ENCODE measurements around the gene ERLIN1.
"Not testable (repeated sequence)": the region's sequence is repeated elsewhere in the genome, so short reads cannot be mapped to it uniquely, and the experiment has no call there.

The ERLIN1 gene

DNA sequence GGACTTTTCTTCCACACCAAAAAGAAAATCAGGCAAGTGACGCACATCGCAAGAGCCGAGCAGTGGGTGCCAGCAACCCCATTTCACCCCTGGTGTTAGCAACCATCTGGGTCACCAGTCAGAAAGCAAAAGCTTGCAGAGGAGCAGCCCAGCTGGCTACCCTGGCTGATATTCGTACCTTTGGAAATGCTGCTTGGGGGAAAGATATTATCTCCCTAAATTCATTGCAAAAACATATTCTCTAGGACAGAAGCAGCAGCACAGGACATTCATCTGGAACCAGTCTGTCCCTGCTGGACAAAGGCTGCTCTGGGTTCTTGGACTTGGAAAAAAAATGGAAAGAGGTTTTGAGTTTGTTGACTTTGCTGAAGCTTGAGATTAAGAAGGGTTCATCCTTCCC lies 45.8 kb downstream of the ERLIN1 start:
- H3K4me1 ChIP-seq (ENCODE audit: control insufficient read depth, insufficient read depth, low read length, poor library complexity, severe bottlenecking) = no peaks in the 10 kb centered on the region
- no peak overlapping the region for H3K27ac ChIP-seq (ENCODE audit: insufficient read depth, low read length, poor library complexity, severe bottlenecking)
- H3K9me3 ChIP-seq (ENCODE audit: control insufficient read depth, low read length) = no peaks in the 10 kb centered on the region
- no peaks in the 10 kb centered on the region for H3K36me3 ChIP-seq (ENCODE audit: control insufficient read depth, insufficient read depth, low read length)
- no peak for DNase-seq
- no peaks in the 10 kb centered on the region for H3K27me3 ChIP-seq (replicated peaks; ENCODE audit: control insufficient read depth, insufficient read depth, low read length, poor library complexity, severe bottlenecking)
- H3K4me3 ChIP-seq (ENCODE audit: insufficient read depth, low read depth, low read length, poor library complexity, severe bottlenecking) = no peak overlapping the region

DNA sequence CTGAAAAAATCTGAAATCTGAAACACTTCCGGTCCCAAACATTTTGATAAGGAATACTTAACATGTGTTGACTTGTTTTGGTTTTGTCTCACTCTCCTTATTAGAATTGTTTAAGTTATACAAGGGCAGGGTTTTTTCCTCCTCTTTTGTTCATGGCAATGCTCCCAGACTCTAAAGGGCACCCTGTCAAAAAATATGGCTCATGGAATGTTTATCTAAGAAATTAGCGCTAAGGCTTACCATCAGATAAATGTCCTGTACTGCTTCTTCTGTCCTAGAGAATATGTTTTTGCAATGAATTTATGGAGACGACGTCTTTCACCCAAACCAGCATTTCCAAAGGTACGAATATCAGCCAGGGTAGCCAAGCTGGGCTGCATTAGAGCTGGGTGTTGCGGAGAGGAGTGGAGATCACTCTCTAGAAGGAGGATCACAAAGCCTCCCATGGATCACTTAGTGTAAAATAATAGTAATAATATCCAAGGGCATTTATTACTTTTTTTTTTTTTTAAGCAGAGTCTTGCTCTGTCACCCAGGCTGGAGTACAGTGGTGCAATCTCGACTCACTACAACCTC lies 46.8 kb downstream of the ERLIN1 start:
- no peak overlapping the region for H3K4me3 ChIP-seq (ENCODE audit: insufficient read depth, low read depth, low read length, poor library complexity, severe bottlenecking)
- no peaks in the 10 kb centered on the region for H3K4me1 ChIP-seq (ENCODE audit: control insufficient read depth, insufficient read depth, low read length, poor library complexity, severe bottlenecking)
- H3K36me3 ChIP-seq (ENCODE audit: control insufficient read depth, insufficient read depth, low read length) = no peaks in the 10 kb centered on the region
- DNase-seq = no peak
- H3K9me3 ChIP-seq (ENCODE audit: control insufficient read depth, low read length) = no peaks in the 10 kb centered on the region
- H3K27ac ChIP-seq (ENCODE audit: insufficient read depth, low read length, poor library complexity, severe bottlenecking) = no peak overlapping the region
- H3K27me3 ChIP-seq (replicated peaks; ENCODE audit: control insufficient read depth, insufficient read depth, low read length, poor library complexity, severe bottlenecking) = no peaks in the 10 kb centered on the region

DNA sequence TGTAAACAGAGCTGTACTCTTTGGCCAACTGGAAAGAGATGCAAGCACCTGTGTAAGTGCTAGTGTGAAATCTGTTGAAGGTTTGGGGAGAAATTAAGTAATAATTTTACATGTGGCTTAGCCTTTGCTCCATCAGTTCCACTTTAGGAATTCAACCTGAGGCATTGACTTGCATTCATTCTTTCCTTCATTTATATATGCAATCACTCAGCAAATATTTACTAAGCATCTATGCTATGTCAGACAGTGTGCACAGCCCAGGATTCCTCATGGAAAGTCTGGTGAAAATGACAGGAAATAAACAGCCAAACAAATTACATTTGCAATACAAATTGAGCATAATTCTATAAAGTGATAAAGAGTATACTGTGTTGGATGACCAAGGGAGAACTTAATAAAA lies 50.3 kb downstream of the ERLIN1 start:
- H3K4me3 ChIP-seq (ENCODE audit: insufficient read depth, low read depth, low read length, poor library complexity, severe bottlenecking) = no peak overlapping the region
- H3K27ac ChIP-seq (ENCODE audit: insufficient read depth, low read length, poor library complexity, severe bottlenecking) = no peak overlapping the region
- DNase-seq = no peak
- H3K36me3 ChIP-seq (ENCODE audit: control insufficient read depth, insufficient read depth, low read length) = no peaks in the 10 kb centered on the region
- no peaks in the 10 kb centered on the region for H3K27me3 ChIP-seq (replicated peaks; ENCODE audit: control insufficient read depth, insufficient read depth, low read length, poor library complexity, severe bottlenecking)
- H3K4me1 ChIP-seq (ENCODE audit: control insufficient read depth, insufficient read depth, low read length, poor library complexity, severe bottlenecking) = no peaks in the 10 kb centered on the region
- H3K9me3 ChIP-seq (ENCODE audit: control insufficient read depth, low read length) = no peaks in the 10 kb centered on the region

DNA sequence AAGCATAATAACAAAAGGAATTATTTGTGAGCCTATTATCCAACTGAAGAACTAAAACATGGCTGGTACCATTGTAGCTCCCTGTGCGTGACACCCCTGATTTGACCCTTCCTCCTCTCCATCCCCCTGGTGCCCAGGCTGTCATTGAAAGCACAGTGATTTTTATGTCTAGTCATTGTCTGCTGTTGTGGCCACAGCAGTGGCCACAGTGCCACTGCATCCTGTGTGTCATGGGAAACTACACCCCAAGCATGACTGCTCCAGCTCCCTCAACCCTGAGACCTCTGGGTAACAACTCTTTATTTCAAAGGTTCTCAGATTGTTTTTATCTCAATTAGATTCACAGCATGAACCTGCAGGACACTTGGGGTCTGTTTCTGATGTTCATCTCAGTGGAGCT lies 52.0 kb downstream of the ERLIN1 start:
- no peaks in the 10 kb centered on the region for H3K9me3 ChIP-seq (ENCODE audit: control insufficient read depth, low read length)
- no peaks in the 10 kb centered on the region for H3K4me1 ChIP-seq (ENCODE audit: control insufficient read depth, insufficient read depth, low read length, poor library complexity, severe bottlenecking)
- H3K27ac ChIP-seq (ENCODE audit: insufficient read depth, low read length, poor library complexity, severe bottlenecking) = no peak overlapping the region
- DNase-seq = no peak
- no peaks in the 10 kb centered on the region for H3K27me3 ChIP-seq (replicated peaks; ENCODE audit: control insufficient read depth, insufficient read depth, low read length, poor library complexity, severe bottlenecking)
- H3K36me3 ChIP-seq (ENCODE audit: control insufficient read depth, insufficient read depth, low read length) = no peaks in the 10 kb centered on the region
- H3K4me3 ChIP-seq (ENCODE audit: insufficient read depth, low read depth, low read length, poor library complexity, severe bottlenecking) = no peak overlapping the region

DNA sequence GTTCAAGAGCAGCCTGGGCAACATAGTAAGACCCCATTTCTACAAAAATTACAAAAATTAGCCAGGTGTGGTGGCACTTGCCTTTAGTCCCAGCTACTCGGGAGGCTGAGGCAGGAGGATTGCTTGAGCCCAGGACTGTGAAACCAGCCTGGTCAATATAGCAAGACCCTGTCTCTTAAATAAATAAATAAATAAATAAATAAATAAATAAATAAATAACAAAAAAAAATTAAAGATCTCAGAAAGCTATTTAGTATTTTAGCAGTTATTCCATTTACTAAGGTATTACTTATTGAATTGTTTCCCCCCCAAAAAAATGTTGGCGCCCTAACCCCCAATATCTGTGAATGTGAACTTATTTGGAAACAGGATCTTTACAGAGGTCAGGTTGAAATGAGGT lies 53.4 kb downstream of the ERLIN1 start:
- no peak overlapping the region for H3K27ac ChIP-seq (ENCODE audit: insufficient read depth, low read length, poor library complexity, severe bottlenecking)
- H3K4me3 ChIP-seq (ENCODE audit: insufficient read depth, low read depth, low read length, poor library complexity, severe bottlenecking) = no peak overlapping the region
- H3K27me3 ChIP-seq (replicated peaks; ENCODE audit: control insufficient read depth, insufficient read depth, low read length, poor library complexity, severe bottlenecking) = no peaks in the 10 kb centered on the region
- H3K36me3 ChIP-seq (ENCODE audit: control insufficient read depth, insufficient read depth, low read length) = no peaks in the 10 kb centered on the region
- H3K9me3 ChIP-seq (ENCODE audit: control insufficient read depth, low read length) = no peaks in the 10 kb centered on the region
- no peak for DNase-seq
- H3K4me1 ChIP-seq (ENCODE audit: control insufficient read depth, insufficient read depth, low read length, poor library complexity, severe bottlenecking) = no peaks in the 10 kb centered on the region

DNA sequence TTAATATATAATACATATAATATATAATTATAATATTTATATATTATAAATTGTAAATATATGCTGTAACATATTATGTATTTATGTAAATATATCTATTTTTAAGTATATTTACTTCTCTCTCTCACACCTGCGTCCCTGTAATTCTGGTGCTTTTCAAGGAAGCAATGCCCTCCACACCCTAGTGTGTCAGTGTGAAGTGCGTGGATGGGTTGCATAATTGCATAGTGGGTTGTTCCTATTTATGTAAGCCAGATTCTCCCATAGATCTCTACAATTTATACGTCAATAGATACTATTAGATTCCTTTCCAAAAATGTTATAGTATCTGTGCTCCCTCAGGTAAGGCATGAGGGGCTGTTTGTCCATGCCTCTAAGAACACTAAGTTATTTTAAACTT lies 54.3 kb downstream of the ERLIN1 start:
- no peaks in the 10 kb centered on the region for H3K27me3 ChIP-seq (replicated peaks; ENCODE audit: control insufficient read depth, insufficient read depth, low read length, poor library complexity, severe bottlenecking)
- no peak overlapping the region for H3K27ac ChIP-seq (ENCODE audit: insufficient read depth, low read length, poor library complexity, severe bottlenecking)
- no peak for DNase-seq

DNA sequence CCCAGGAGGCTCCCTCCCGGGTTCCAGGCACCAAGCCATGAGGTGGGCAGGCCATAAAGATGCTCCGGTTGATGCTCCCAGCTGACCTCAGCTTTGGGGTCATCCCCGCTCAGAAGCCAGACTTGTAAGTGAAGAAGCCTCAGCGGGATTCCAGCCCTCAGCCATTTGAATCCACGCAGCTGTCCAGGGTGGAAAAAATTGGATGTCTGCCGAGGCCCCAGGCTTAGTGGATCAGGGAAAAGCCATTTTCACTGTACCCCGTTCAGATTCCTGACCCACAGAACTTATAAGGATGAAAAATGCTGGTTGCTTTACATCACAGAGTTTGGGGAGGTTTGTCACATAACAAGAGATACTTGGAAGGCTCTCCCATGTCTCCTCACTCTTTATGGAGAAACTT lies 55.0 kb downstream of the ERLIN1 start:
- Histone ChIP-seq H3K36me3 (ENCODE audit: control insufficient read depth, insufficient read depth, low read length) (no peaks in the 10 kb centered on the region), H3K27ac (ENCODE audit: insufficient read depth, low read length, poor library complexity, severe bottlenecking) (no peak overlapping the region), H3K27me3 (replicated peaks; ENCODE audit: control insufficient read depth, insufficient read depth, low read length, poor library complexity, severe bottlenecking) (no peaks in the 10 kb centered on the region), H3K4me1 (ENCODE audit: control insufficient read depth, insufficient read depth, low read length, poor library complexity, severe bottlenecking) (no peaks in the 10 kb centered on the region), H3K4me3 (ENCODE audit: insufficient read depth, low read depth, low read length, poor library complexity, severe bottlenecking) (no peak overlapping the region), H3K9me3 (ENCODE audit: control insufficient read depth, low read length) (no peaks in the 10 kb centered on the region)
- no peak for DNase-seq

More for the DNA sequence above, 54.3 kb downstream of the ERLIN1 start:
- Histone ChIP-seq H3K36me3 (ENCODE audit: control insufficient read depth, insufficient read depth, low read length) (no peaks in the 10 kb centered on the region), H3K4me3 (ENCODE audit: insufficient read depth, low read depth, low read length, poor library complexity, severe bottlenecking) (no peak overlapping the region), H3K9me3 (ENCODE audit: control insufficient read depth, low read length) (no peaks in the 10 kb centered on the region), H3K4me1 (ENCODE audit: control insufficient read depth, insufficient read depth, low read length, poor library complexity, severe bottlenecking) (no peaks in the 10 kb centered on the region)

DNA sequence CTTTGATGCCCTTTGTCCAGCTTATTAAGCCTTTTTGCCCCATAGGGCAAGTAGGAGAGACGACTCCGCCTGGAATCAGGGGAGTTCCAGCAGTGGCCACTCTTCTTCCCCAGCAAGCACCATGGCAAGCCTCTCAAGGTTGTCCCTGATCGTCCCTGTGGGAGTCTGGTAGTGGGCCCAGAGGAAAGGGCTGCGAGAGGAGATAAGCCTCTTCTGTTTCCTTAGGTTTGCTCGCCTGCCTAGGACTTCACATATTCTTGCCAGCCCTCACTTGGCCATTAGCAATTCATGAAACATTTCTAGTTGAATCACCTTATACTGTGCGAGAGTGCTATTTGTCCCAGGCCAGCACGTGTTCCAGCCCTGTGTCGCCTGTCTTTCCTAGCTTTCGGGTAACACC lies 56.4 kb downstream of the ERLIN1 start:
- H3K27me3 ChIP-seq (replicated peaks; ENCODE audit: control insufficient read depth, insufficient read depth, low read length, poor library complexity, severe bottlenecking) = no peaks in the 10 kb centered on the region
- H3K9me3 ChIP-seq (ENCODE audit: control insufficient read depth, low read length) = no peaks in the 10 kb centered on the region
- no peaks in the 10 kb centered on the region for H3K36me3 ChIP-seq (ENCODE audit: control insufficient read depth, insufficient read depth, low read length)
- no peak for DNase-seq
- no peak overlapping the region for H3K4me3 ChIP-seq (ENCODE audit: insufficient read depth, low read depth, low read length, poor library complexity, severe bottlenecking)
- H3K4me1 ChIP-seq (ENCODE audit: control insufficient read depth, insufficient read depth, low read length, poor library complexity, severe bottlenecking) = no peaks in the 10 kb centered on the region
- H3K27ac ChIP-seq (ENCODE audit: insufficient read depth, low read length, poor library complexity, severe bottlenecking) = no peak overlapping the region

DNA sequence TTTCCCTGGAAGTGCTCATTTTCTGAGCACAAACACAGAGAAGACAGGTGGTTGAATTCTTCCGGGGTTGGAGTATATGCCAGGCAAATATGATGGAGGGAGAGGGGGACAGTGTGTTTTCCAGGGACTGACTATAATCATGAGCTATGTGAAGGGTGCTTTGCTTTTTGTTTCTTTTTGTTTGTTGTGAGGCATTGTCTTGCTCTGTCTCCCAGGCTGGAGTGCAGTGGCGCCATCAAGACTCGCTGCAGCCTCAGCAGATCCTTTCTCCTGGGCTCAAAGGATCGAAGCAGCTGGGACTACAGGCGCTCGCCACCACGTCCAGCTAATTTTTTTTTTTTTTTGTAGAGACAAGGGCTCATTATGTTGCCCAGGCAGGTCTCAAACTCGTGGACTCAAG lies 56.9 kb downstream of the ERLIN1 start:
- H3K4me1 ChIP-seq (ENCODE audit: control insufficient read depth, insufficient read depth, low read length, poor library complexity, severe bottlenecking) = no peaks in the 10 kb centered on the region
- no peak overlapping the region for H3K27ac ChIP-seq (ENCODE audit: insufficient read depth, low read length, poor library complexity, severe bottlenecking)
- no peak for DNase-seq
- H3K36me3 ChIP-seq (ENCODE audit: control insufficient read depth, insufficient read depth, low read length) = no peaks in the 10 kb centered on the region
- H3K27me3 ChIP-seq (replicated peaks; ENCODE audit: control insufficient read depth, insufficient read depth, low read length, poor library complexity, severe bottlenecking) = no peaks in the 10 kb centered on the region
- H3K4me3 ChIP-seq (ENCODE audit: insufficient read depth, low read depth, low read length, poor library complexity, severe bottlenecking) = no peak overlapping the region
- H3K9me3 ChIP-seq (ENCODE audit: control insufficient read depth, low read length) = no peaks in the 10 kb centered on the region

DNA sequence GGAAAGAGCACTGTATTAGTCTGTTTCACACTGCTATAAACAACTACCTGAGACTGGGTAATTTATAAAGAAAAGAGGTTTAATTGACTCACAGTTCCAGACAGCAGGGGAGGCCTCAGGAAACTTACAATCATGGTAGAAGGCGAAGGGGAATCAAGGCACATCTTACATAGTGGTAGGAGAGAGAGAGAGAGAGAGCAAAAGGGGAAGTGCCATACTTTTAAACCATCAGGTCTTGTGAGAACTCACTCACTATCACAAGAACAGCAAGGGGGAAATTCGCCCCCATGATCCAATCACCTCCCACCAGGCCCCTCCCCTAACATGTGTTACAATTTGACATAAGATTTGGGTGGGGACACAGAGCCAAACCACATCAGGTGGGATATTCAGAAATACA lies 60.5 kb downstream of the ERLIN1 start:
- H3K27ac ChIP-seq (ENCODE audit: insufficient read depth, low read length, poor library complexity, severe bottlenecking); H3K4me3 ChIP-seq (ENCODE audit: insufficient read depth, low read depth, low read length, poor library complexity, severe bottlenecking); DNase-seq; H3K9me3 ChIP-seq (ENCODE audit: control insufficient read depth, low read length); H3K36me3 ChIP-seq (ENCODE audit: control insufficient read depth, insufficient read depth, low read length); H3K4me1 ChIP-seq (ENCODE audit: control insufficient read depth, insufficient read depth, low read length, poor library complexity, severe bottlenecking); H3K27me3 ChIP-seq (replicated peaks; ENCODE audit: control insufficient read depth, insufficient read depth, low read length, poor library complexity, severe bottlenecking): not testable (repeated sequence)

DNA sequence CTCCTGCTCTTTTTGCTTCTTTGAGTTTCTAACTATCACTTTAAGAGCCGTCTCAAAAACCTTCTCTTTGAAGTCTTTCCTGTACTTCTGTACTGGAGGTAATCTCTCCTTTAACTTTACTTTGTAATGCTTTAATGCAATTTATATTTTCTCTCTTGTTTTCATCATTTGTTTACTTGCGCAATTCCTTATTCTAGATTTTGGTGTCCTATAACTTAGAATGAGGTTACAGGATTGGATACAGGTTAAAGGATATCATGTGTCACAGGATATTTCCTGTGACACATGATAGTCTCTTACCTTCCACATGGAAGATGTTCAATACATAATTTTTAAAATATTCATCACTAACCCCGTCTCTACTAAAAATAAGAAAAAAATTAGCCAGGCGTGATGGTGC lies 61.7 kb downstream of the ERLIN1 start:
- Histone ChIP-seq H3K27ac (ENCODE audit: insufficient read depth, low read length, poor library complexity, severe bottlenecking) (no peak overlapping the region), H3K4me1 (ENCODE audit: control insufficient read depth, insufficient read depth, low read length, poor library complexity, severe bottlenecking) (no peaks in the 10 kb centered on the region), H3K4me3 (ENCODE audit: insufficient read depth, low read depth, low read length, poor library complexity, severe bottlenecking) (no peak overlapping the region), H3K9me3 (ENCODE audit: control insufficient read depth, low read length) (no peaks in the 10 kb centered on the region), H3K27me3 (replicated peaks; ENCODE audit: control insufficient read depth, insufficient read depth, low read length, poor library complexity, severe bottlenecking) (no peaks in the 10 kb centered on the region), H3K36me3 (ENCODE audit: control insufficient read depth, insufficient read depth, low read length) (no peaks in the 10 kb centered on the region)
- DNase-seq = no peak

All from effector memory CD4-positive, alpha-beta T cell (primary cell).